HCT116 (cell line): ENCODE measurements around the gene CNTN5. TPM values are rescaled to one million over a fixed set of nuclear protein-coding genes. Genes with fewer than 3 reads are reported as not detected.

Experiments used
- ATAC-seq: fragments of 200-7000 bp; cut with Tn5 transposase; 2 replicates; pipeline ENCODE4 v1.9.1; 2020; ENCODE audit warnings: mild to moderate bottlenecking, moderate library complexity
- BruUV-seq: library from RNA; stranded (reverse); fragments of 400-500 nt; replicated peaks from 2 replicates; lab custom pipeline; 2021; lab: Mats Ljungman, UMichigan
- CTCF ChIA-PET: fragments of 300-600 bp; sonication (Branson Sonifier 250); formaldehyde crosslinking; loops from one replicate; lab custom pipeline; 2021; ENCODE audit warnings: antibody characterized with exemption; lab: Charles Lee
- POLR2A ChIA-PET: fragments of 300-600, 350-600 bp; sonication (Branson Sonifier 250); formaldehyde crosslinking; loops from one replicate; lab custom pipeline; 2021; ENCODE audit warnings: antibody characterized with exemption; lab: Charles Lee
- RAD21 ChIA-PET, 2 experiments: fragments of 300-600 bp; sonication (Branson Sonifier 250); formaldehyde crosslinking; loops; one replicate each; lab custom pipeline; 2023; ENCODE audit warnings: low total read pairs in 2 of 2; ENCODE audit not compliant: uncharacterized antibody in 2 of 2, unreplicated experiment in 2 of 2, low non-redundant PET in 1 of 2; lab: Charles Lee
- DNase-seq: peaks from one replicate; pipeline ENCODE4 v3.0.0-alpha.2; 2010; ENCODE audit warnings: low read depth, low spot score
- H2AFZ ChIP-seq: fragments of 200-600 bp; shearing (Covaris generic), sonication (generic); 2 replicates; pipeline ENCODE4 v1.6.1; 2017; ENCODE audit warnings: low read depth, mixed run types, mixed read lengths, antibody characterized with exemption, low read length; ENCODE audit not compliant: poor library complexity, severe bottlenecking
- H3K27ac ChIP-seq: 2 replicates; pipeline ENCODE4 v1.5.1; 2012; ENCODE audit warnings: low read depth, low read length
- H3K27me3 ChIP-seq: fragments of 200-600 bp; sonication (generic); 2 replicates; pipeline ENCODE4 v1.6.1; 2016; ENCODE audit warnings: mixed run types, low read length, mixed read lengths; ENCODE audit not compliant: insufficient read depth
- H3K36me3 ChIP-seq, 2 experiments: fragments of 200-500 bp in 1 of 2; fragments of 200-600 bp in 1 of 2; sonication (Bioruptor generic) in 1 of 2; sonication (generic) in 1 of 2; 2 replicates each; pipeline versions ENCODE4 v1.5.1 to v1.6.1; 2014 to 2016; ENCODE audit warnings: low read length in 2 of 2, inconsistent platforms in 1 of 2, mixed read lengths in 1 of 2, mixed run types in 1 of 2; ENCODE audit not compliant: insufficient read depth in 2 of 2, control insufficient read depth in 1 of 2
- H3K4me1 ChIP-seq, 2 experiments: fragments of 200-600 bp in 1 of 2; sonication (generic) in 1 of 2; 2 replicates each; pipeline versions ENCODE4 v1.5.1 to v1.6.1; 2012 to 2017; ENCODE audit warnings: low read length in 2 of 2, inconsistent platforms in 1 of 2, mild to moderate bottlenecking in 1 of 2, mixed read lengths in 1 of 2, mixed run types in 1 of 2, moderate library complexity in 1 of 2; ENCODE audit not compliant: insufficient read depth in 2 of 2, control insufficient read depth in 1 of 2
- H3K4me2 ChIP-seq: fragments of 200-600 bp; sonication (generic); 2 replicates; pipeline ENCODE4 v1.6.1; 2017; ENCODE audit warnings: mixed run types, low read length, mixed read lengths
- H3K4me3 ChIP-seq, 2 experiments: fragments of 200-600 bp in 1 of 2; sonication (generic) in 1 of 2; replicated peaks in 1 of 2; 2 replicates each; pipeline ENCODE4 v1.5.1; 2011 to 2016; ENCODE audit warnings: low read length in 2 of 2, control low read depth in 1 of 2, low read depth in 1 of 2, mild to moderate bottlenecking in 1 of 2, mixed read lengths in 1 of 2, mixed run types in 1 of 2
- H3K79me2 ChIP-seq: fragments of 200-600 bp; sonication (generic); 2 replicates; pipeline ENCODE4 v1.6.1; 2017; ENCODE audit warnings: mild to moderate bottlenecking, mixed run types, low read length, moderate library complexity, mixed read lengths; ENCODE audit not compliant: insufficient read depth
- H3K9ac ChIP-seq: fragments of 200-600 bp; sonication (generic); 2 replicates; pipeline ENCODE4 v1.6.1; 2016; ENCODE audit warnings: low read length, mixed read lengths
- H3K9me2 ChIP-seq: fragments of 200-600 bp; sonication (generic), shearing (Covaris generic); 2 replicates; pipeline ENCODE4 v1.6.1; 2017; ENCODE audit warnings: mixed run types, mild to moderate bottlenecking, moderate library complexity; ENCODE audit not compliant: insufficient read depth
- H3K9me3 ChIP-seq, 2 experiments: fragments of 200-500 bp in 1 of 2; fragments of 200-600 bp in 1 of 2; sonication (Bioruptor generic) in 1 of 2; sonication (generic) in 1 of 2; 2 replicates each; pipeline ENCODE4 v1.6.1; 2014 to 2017; ENCODE audit warnings: low read length in 2 of 2, mixed read lengths in 2 of 2, inconsistent platforms in 1 of 2, low read depth in 1 of 2, mild to moderate bottlenecking in 1 of 2, mixed run types in 1 of 2, moderate library complexity in 1 of 2; ENCODE audit not compliant: control insufficient read depth in 1 of 2, insufficient read depth in 1 of 2
- H4K20me1 ChIP-seq: fragments of 200-600 bp; sonication (generic), shearing (Covaris generic); 2 replicates; pipeline ENCODE4 v1.6.1; 2017; ENCODE audit warnings: mixed run types, mild to moderate bottlenecking, moderate library complexity; ENCODE audit not compliant: insufficient read depth
- EGR1 ChIP-seq: IDR thresholded peaks from 2 replicates; pipeline ENCODE4 v1.6.1; 2012; ENCODE audit warnings: low read depth
- ELF1 ChIP-seq: IDR thresholded peaks from 2 replicates; pipeline ENCODE4 v1.6.1; 2012; ENCODE audit warnings: low read depth, borderline replicate concordance
- FOSL1 ChIP-seq: IDR thresholded peaks from 2 replicates; pipeline ENCODE4 v1.6.1; 2012; ENCODE audit warnings: low read depth
- POLR2AphosphoS5 ChIP-seq: IDR thresholded peaks from 2 replicates; pipeline ENCODE4 v1.6.1; 2011; ENCODE audit warnings: mild to moderate bottlenecking, low read depth, low read length, moderate library complexity
- SRF ChIP-seq: IDR thresholded peaks from 2 replicates; pipeline ENCODE4 v1.6.1; 2012; ENCODE audit warnings: low read depth
- TCF7L2 ChIP-seq: IDR thresholded peaks from 2 replicates; pipeline ENCODE4 v1.7.0; 2011; ENCODE audit warnings: borderline replicate concordance, inconsistent platforms; ENCODE audit not compliant: insufficient read depth, insufficient read length; ENCODE audit errors: extremely low read depth
- ZFX ChIP-seq: fragments of 450-650 bp; IDR thresholded peaks from 2 replicates; pipeline ENCODE4 v1.6.1; 2017
- ZNF274 ChIP-seq: fragments of 200-500 bp; sonication (Bioruptor generic); IDR thresholded peaks from 2 replicates; pipeline ENCODE4 v1.6.1; 2014; ENCODE audit warnings: mild to moderate bottlenecking, low read depth, low read length, inconsistent platforms
- intact Hi-C: fragments of 100-400 bp; cut with micrococcal nuclease; formaldehyde crosslinking; loops from 2 replicates; pipeline ENCODE4 v1.10.0; 2022
- total RNA-seq: library from RNA; stranded (reverse); gene quantifications from one replicate; pipeline ENCODE4 v1.2.1, GENCODE V29; 2021; ENCODE audit not compliant: unreplicated experiment
- TF ChIP-seq, protein P1 (sequence below): IDR thresholded peaks from 2 replicates; pipeline ENCODE4 v1.6.1; 2012
- TF ChIP-seq, protein P2 (sequence below), 3 experiments: fragments of 200-600 bp in 1 of 3; sonication (generic) in 1 of 3; IDR thresholded peaks in 2 of 3; conservative IDR thresholded peaks in 1 of 3; 2 replicates each; pipeline ENCODE4 v1.5.1; 2012 to 2017; ENCODE audit warnings: low read depth in 2 of 3, low read length in 2 of 3, antibody characterized with exemption in 1 of 3, borderline replicate concordance in 1 of 3, control low read depth in 1 of 3, mild to moderate bottlenecking in 1 of 3, mixed read lengths in 1 of 3, mixed run types in 1 of 3, moderate library complexity in 1 of 3; ENCODE audit not compliant: insufficient read depth in 1 of 3
- TF ChIP-seq, protein P3 (sequence below): IDR thresholded peaks from 2 replicates; pipeline ENCODE4 v1.6.1; 2011; ENCODE audit warnings: mild to moderate bottlenecking, low read length, moderate library complexity; ENCODE audit not compliant: insufficient replicate concordance; ENCODE audit errors: extremely low read depth

Gene CNTN5
- total RNA-seq, 1 experiment from 2014 or later: not detected

DNA sequence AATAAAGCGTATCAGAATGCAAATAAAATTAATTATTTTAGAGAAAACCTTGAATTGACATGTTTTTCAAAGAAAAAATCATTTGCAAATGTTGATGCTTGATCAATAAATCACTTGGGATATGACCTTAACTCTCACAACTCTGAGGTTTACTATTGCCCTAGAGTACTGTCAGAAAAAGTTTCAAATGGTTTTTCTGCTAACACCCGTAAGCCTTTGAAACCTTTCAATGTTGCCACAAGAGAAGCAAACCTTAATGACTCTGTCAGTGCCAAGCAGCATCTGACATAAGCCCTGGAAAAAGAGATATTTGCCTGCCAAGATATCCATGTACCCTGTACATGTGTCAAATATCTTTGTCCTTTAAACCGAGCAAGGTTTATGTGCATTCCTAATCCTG is 1282.1 kb downstream of the CNTN5 start:
- Histone ChIP-seq H3K4me2 (no peak overlapping the region), H3K9me2 (no peaks in the 10 kb centered on the region), H3K27ac (no peak overlapping the region), H3K79me2 (no peaks in the 10 kb centered on the region), H3K9ac (no peak overlapping the region), H3K27me3 (peaks cover 4% of the 10 kb centered on the region; the same call in 1 of the 2 replicates), H3K36me3 (no peaks in the 10 kb centered on the region), H3K4me1 (no peaks in the 10 kb centered on the region), H4K20me1 (no peaks in the 10 kb centered on the region; the same call in 1 of the 2 replicates), H3K4me3 (no peak overlapping the region), H2AFZ (no peak overlapping the region), H3K9me3 (no peaks in the 10 kb centered on the region)
- ATAC-seq: no peak
- no TSS peak for BruUV-seq
- POLR2A ChIA-PET: no interaction called here
- CTCF ChIA-PET: no interaction called here
- intact Hi-C loops: no loop called here
- DNase-seq: no peak
- RAD21 ChIA-PET: no interaction called here
- no peak for TF ChIP-seq SRF
- no peak for TF ChIP-seq FOSL1
- no peak for TF ChIP-seq TCF7L2
- TF ChIP-seq, protein P1, sequence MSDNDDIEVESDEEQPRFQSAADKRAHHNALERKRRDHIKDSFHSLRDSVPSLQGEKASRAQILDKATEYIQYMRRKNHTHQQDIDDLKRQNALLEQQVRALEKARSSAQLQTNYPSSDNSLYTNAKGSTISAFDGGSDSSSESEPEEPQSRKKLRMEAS: no peak
- TF ChIP-seq, protein P2, sequence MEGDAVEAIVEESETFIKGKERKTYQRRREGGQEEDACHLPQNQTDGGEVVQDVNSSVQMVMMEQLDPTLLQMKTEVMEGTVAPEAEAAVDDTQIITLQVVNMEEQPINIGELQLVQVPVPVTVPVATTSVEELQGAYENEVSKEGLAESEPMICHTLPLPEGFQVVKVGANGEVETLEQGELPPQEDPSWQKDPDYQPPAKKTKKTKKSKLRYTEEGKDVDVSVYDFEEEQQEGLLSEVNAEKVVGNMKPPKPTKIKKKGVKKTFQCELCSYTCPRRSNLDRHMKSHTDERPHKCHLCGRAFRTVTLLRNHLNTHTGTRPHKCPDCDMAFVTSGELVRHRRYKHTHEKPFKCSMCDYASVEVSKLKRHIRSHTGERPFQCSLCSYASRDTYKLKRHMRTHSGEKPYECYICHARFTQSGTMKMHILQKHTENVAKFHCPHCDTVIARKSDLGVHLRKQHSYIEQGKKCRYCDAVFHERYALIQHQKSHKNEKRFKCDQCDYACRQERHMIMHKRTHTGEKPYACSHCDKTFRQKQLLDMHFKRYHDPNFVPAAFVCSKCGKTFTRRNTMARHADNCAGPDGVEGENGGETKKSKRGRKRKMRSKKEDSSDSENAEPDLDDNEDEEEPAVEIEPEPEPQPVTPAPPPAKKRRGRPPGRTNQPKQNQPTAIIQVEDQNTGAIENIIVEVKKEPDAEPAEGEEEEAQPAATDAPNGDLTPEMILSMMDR (IDR thresholded peaks at IDR 0.05 in 2 of 3, conservative IDR thresholded peaks at IDR 0.05 in 1 of 3; ENCODE audit: borderline replicate concordance in 1 of 3, insufficient read depth in 1 of 3, low read depth in 2 of 3, low read length in 2 of 3): no peak
- TF ChIP-seq EGR1: no peak

DNA sequence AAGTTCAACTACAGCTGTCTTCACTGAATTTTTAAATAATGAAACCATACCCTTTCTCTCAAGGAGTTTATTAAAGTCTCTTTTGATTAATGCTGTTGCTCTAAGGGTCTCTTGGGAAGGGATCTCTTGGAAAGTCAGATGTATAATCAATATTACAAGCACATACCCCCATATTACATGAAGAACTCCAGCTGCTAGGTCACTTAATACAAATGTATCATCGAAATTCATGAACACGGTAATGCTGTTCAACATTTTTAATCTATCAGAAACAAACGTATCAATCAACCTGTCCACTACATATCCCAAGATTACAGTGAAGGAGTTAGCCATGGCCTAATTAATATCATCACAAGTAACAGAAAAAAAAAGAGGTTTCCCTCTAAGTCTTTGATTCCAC is 1283.1 kb downstream of the CNTN5 start:
- ATAC-seq (no peak), DNase-seq (no peak)
- CTCF ChIA-PET: no interaction called here
- H3K4me1 ChIP-seq: no peaks in the 10 kb centered on the region
- no peak overlapping the region for H3K9ac ChIP-seq
- no peaks in the 10 kb centered on the region for H3K79me2 ChIP-seq
- POLR2A ChIA-PET: no interaction called here
- H3K27ac ChIP-seq: no peak overlapping the region
- no peaks in the 10 kb centered on the region for H3K9me3 ChIP-seq
- H3K9me2 ChIP-seq: no peaks in the 10 kb centered on the region
- no peaks in the 10 kb centered on the region for H3K36me3 ChIP-seq
- peaks cover 4% of the 10 kb centered on the region; the same call in 1 of the 2 replicates for H3K27me3 ChIP-seq
- intact Hi-C loops: no loop called here
- no peak overlapping the region for H3K4me2 ChIP-seq
- H3K4me3 ChIP-seq: no peak overlapping the region
- no peak overlapping the region for H2AFZ ChIP-seq
- TF ChIP-seq ZNF274 (no peak), POLR2AphosphoS5 (no peak), ZFX (no peak), ELF1 (no peak)
- TF ChIP-seq, protein P3, sequence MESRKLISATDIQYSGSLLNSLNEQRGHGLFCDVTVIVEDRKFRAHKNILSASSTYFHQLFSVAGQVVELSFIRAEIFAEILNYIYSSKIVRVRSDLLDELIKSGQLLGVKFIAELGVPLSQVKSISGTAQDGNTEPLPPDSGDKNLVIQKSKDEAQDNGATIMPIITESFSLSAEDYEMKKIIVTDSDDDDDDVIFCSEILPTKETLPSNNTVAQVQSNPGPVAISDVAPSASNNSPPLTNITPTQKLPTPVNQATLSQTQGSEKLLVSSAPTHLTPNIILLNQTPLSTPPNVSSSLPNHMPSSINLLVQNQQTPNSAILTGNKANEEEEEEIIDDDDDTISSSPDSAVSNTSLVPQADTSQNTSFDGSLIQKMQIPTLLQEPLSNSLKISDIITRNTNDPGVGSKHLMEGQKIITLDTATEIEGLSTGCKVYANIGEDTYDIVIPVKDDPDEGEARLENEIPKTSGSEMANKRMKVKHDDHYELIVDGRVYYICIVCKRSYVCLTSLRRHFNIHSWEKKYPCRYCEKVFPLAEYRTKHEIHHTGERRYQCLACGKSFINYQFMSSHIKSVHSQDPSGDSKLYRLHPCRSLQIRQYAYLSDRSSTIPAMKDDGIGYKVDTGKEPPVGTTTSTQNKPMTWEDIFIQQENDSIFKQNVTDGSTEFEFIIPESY: no peak
- H4K20me1 ChIP-seq: no peaks in the 10 kb centered on the region; the same call in 1 of the 2 replicates
- BruUV-seq: no TSS peak
- RAD21 ChIA-PET: no interaction called here
